Measurements from ENCODE around the gene TMEM204.

TMEM204 gene

GRCh38 chr16:1580256-1580655 lies 46.8 kb downstream of the TMEM204 start:
- H3K27ac ChIP-seq (ENCODE audit: insufficient read depth in 1 of 2, low read depth in 1 of 2, low read length in 2 of 2, poor library complexity in 1 of 2, severe bottlenecking in 2 of 2): no peak overlapping the region
- H3K27me3 ChIP-seq (replicated peaks in 2 of 5; ENCODE audit: control insufficient read depth in 4 of 5, insufficient read depth in 5 of 5, low read length in 4 of 5): no peaks in the 10 kb centered on the region
- peaks cover 0 to 2% (median 0%) of the 10 kb centered on the region in 4 experiments for H3K4me1 ChIP-seq (ENCODE audit: control extremely low read depth in 1 of 4, control insufficient read depth in 4 of 4, insufficient read depth in 4 of 4, low read length in 3 of 4)
- POLR2A ChIA-PET: no interaction called here
- H3K36me3 ChIP-seq (ENCODE audit: control insufficient read depth in 4 of 4, insufficient read depth in 4 of 4, low read length in 3 of 4): peaks cover 0 to 47% (median 20%) of the 10 kb centered on the region in 4 experiments
- DNase-seq: no peak
- H3K4me3 ChIP-seq (ENCODE audit: control insufficient read depth in 1 of 7, extremely low read depth in 1 of 7, insufficient read depth in 4 of 7, low read depth in 2 of 7, low read length in 6 of 7): no peak overlapping the region
- CTCF ChIA-PET: no interaction called here
- no peaks in the 10 kb centered on the region for H3K9me3 ChIP-seq (ENCODE audit: control extremely low read depth in 1 of 5, control insufficient read depth in 4 of 5, insufficient read depth in 2 of 5, low read depth in 1 of 5, low read length in 4 of 5)
- WGBS (ENCODE audit: insufficient coverage): 96% methylated on average over 7 of the region's 12 CpGs

- ChIA-PET CTCF (no interaction called here), POLR2A (no interaction called here)
- DNase-seq: no peak
- Histone ChIP-seq H3K4me3 (ENCODE audit: control insufficient read depth in 1 of 7, extremely low read depth in 1 of 7, insufficient read depth in 4 of 7, low read depth in 2 of 7, low read length in 6 of 7) (no peak overlapping the region), H3K27me3 (replicated peaks in 2 of 5; ENCODE audit: control insufficient read depth in 4 of 5, insufficient read depth in 5 of 5, low read length in 4 of 5) (no peaks in the 10 kb centered on the region), H3K4me1 (ENCODE audit: control extremely low read depth in 1 of 4, control insufficient read depth in 4 of 4, insufficient read depth in 4 of 4, low read length in 3 of 4) (peaks cover 0 to 2% (median 0%) of the 10 kb centered on the region in 4 experiments), H3K27ac (ENCODE audit: insufficient read depth in 1 of 2, low read depth in 1 of 2, low read length in 2 of 2, poor library complexity in 1 of 2, severe bottlenecking in 2 of 2) (no peak overlapping the region), H3K36me3 (ENCODE audit: control insufficient read depth in 4 of 4, insufficient read depth in 4 of 4, low read length in 3 of 4) (peaks cover 0 to 48% (median 22%) of the 10 kb centered on the region in 4 experiments), H3K9me3 (ENCODE audit: control extremely low read depth in 1 of 5, control insufficient read depth in 4 of 5, insufficient read depth in 2 of 5, low read depth in 1 of 5, low read length in 4 of 5) (no peaks in the 10 kb centered on the region)
- WGBS (ENCODE audit: insufficient coverage): 100% methylated on average over 4 of the region's 6 CpGs
Observed at GRCh38 chr16:1580956-1581355, 47.5 kb downstream of the TMEM204 start.

GRCh38 chr16:1581804-1582203 lies 48.3 kb downstream of the TMEM204 start:
- H3K27ac ChIP-seq (ENCODE audit: insufficient read depth in 1 of 2, low read depth in 1 of 2, low read length in 2 of 2, poor library complexity in 1 of 2, severe bottlenecking in 2 of 2): no peak overlapping the region
- DNase-seq: no peak
- H3K4me1 ChIP-seq (ENCODE audit: control extremely low read depth in 1 of 4, control insufficient read depth in 4 of 4, insufficient read depth in 4 of 4, low read length in 3 of 4): peaks cover 0 to 2% (median 0%) of the 10 kb centered on the region in 4 experiments
- POLR2A ChIA-PET: no interaction called here
- 85% methylated on average over 7 of the region's 9 CpGs for WGBS (ENCODE audit: insufficient coverage)
- H3K9me3 ChIP-seq (ENCODE audit: control extremely low read depth in 1 of 5, control insufficient read depth in 4 of 5, insufficient read depth in 2 of 5, low read depth in 1 of 5, low read length in 4 of 5): no peaks in the 10 kb centered on the region
- no peaks in the 10 kb centered on the region for H3K27me3 ChIP-seq (replicated peaks in 2 of 5; ENCODE audit: control insufficient read depth in 4 of 5, insufficient read depth in 5 of 5, low read length in 4 of 5)
- H3K4me3 ChIP-seq (ENCODE audit: control insufficient read depth in 1 of 7, extremely low read depth in 1 of 7, insufficient read depth in 4 of 7, low read depth in 2 of 7, low read length in 6 of 7): no peak overlapping the region
- CTCF ChIA-PET: interaction anchor here (0.6 to 1.6 kb wide), 2 partner anchors 8 to 33 kb away, joined by 3 to 4 read pairs; no protein-coding TSS in a partner anchor
- H3K36me3 ChIP-seq (ENCODE audit: control insufficient read depth in 4 of 4, insufficient read depth in 4 of 4, low read length in 3 of 4): peaks cover under 1 to 57% (median 28%) of the 10 kb centered on the region in 4 experiments

GRCh38 chr16:1583180-1583579 lies 49.7 kb downstream of the TMEM204 start:
- H3K27me3 ChIP-seq (replicated peaks in 2 of 5; ENCODE audit: control insufficient read depth in 4 of 5, insufficient read depth in 5 of 5, low read length in 4 of 5): no peaks in the 10 kb centered on the region
- DNase-seq: no peak
- WGBS (ENCODE audit: insufficient coverage): 95% methylated on average over 10 of the region's 15 CpGs
- no peak overlapping the region for H3K27ac ChIP-seq (ENCODE audit: insufficient read depth in 1 of 2, low read depth in 1 of 2, low read length in 2 of 2, poor library complexity in 1 of 2, severe bottlenecking in 2 of 2)
- H3K36me3 ChIP-seq (ENCODE audit: control insufficient read depth in 4 of 4, insufficient read depth in 4 of 4, low read length in 3 of 4): peaks cover 2 to 58% (median 31%) of the 10 kb centered on the region in 4 experiments
- H3K9me3 ChIP-seq (ENCODE audit: control extremely low read depth in 1 of 5, control insufficient read depth in 4 of 5, insufficient read depth in 2 of 5, low read depth in 1 of 5, low read length in 4 of 5): no peaks in the 10 kb centered on the region
- no peak overlapping the region for H3K4me3 ChIP-seq (ENCODE audit: control insufficient read depth in 1 of 7, extremely low read depth in 1 of 7, insufficient read depth in 4 of 7, low read depth in 2 of 7, low read length in 6 of 7)
- ChIA-PET POLR2A (no interaction called here), CTCF (interaction anchor here (1.6 kb wide), 1 partner anchor 10 kb away, joined by 4 read pairs; no protein-coding TSS in a partner anchor)
- H3K4me1 ChIP-seq (ENCODE audit: control extremely low read depth in 1 of 4, control insufficient read depth in 4 of 4, insufficient read depth in 4 of 4, low read length in 3 of 4): peaks cover 0 to 2% (median 0%) of the 10 kb centered on the region in 4 experiments

GRCh38 chr16:1584926-1585484 lies 51.5 kb downstream of the TMEM204 start:
- WGBS (ENCODE audit: insufficient coverage): 85% methylated on average over 3 of the region's 8 CpGs
- Histone ChIP-seq H3K36me3 (ENCODE audit: control insufficient read depth in 4 of 4, insufficient read depth in 4 of 4, low read length in 3 of 4) (peaks cover 2 to 61% (median 39%) of the 10 kb centered on the region in 4 experiments), H3K4me3 (ENCODE audit: control insufficient read depth in 1 of 7, extremely low read depth in 1 of 7, insufficient read depth in 4 of 7, low read depth in 2 of 7, low read length in 6 of 7) (no peak overlapping the region), H3K27ac (ENCODE audit: insufficient read depth in 1 of 2, low read depth in 1 of 2, low read length in 2 of 2, poor library complexity in 1 of 2, severe bottlenecking in 2 of 2) (no peak overlapping the region), H3K4me1 (ENCODE audit: control extremely low read depth in 1 of 4, control insufficient read depth in 4 of 4, insufficient read depth in 4 of 4, low read length in 3 of 4) (no peaks in the 10 kb centered on the region), H3K27me3 (replicated peaks in 2 of 5; ENCODE audit: control insufficient read depth in 4 of 5, insufficient read depth in 5 of 5, low read length in 4 of 5) (no peaks in the 10 kb centered on the region), H3K9me3 (ENCODE audit: control extremely low read depth in 1 of 5, control insufficient read depth in 4 of 5, insufficient read depth in 2 of 5, low read depth in 1 of 5, low read length in 4 of 5) (no peaks in the 10 kb centered on the region)
- POLR2A ChIA-PET: no interaction called here
- CTCF ChIA-PET: no interaction called here
- no peak for DNase-seq

GRCh38 chr16:1590366-1590765 lies 56.9 kb downstream of the TMEM204 start:
- no peak for DNase-seq
- no peaks in the 10 kb centered on the region for H3K27me3 ChIP-seq (replicated peaks in 2 of 5; ENCODE audit: control insufficient read depth in 4 of 5, insufficient read depth in 5 of 5, low read length in 4 of 5)
- CTCF ChIA-PET: no interaction called here
- POLR2A ChIA-PET: no interaction called here
- no peaks in the 10 kb centered on the region for H3K9me3 ChIP-seq (ENCODE audit: control extremely low read depth in 1 of 5, control insufficient read depth in 4 of 5, insufficient read depth in 2 of 5, low read depth in 1 of 5, low read length in 4 of 5)
- H3K27ac ChIP-seq (ENCODE audit: insufficient read depth in 1 of 2, low read depth in 1 of 2, low read length in 2 of 2, poor library complexity in 1 of 2, severe bottlenecking in 2 of 2): no peak overlapping the region
- 86% methylated on average over 1 of the region's 6 CpGs for WGBS (ENCODE audit: insufficient coverage)
- no peak overlapping the region for H3K4me3 ChIP-seq (ENCODE audit: control insufficient read depth in 1 of 7, extremely low read depth in 1 of 7, insufficient read depth in 4 of 7, low read depth in 2 of 7, low read length in 6 of 7)
- peaks cover 2 to 43% (median 28%) of the 10 kb centered on the region in 4 experiments for H3K36me3 ChIP-seq (ENCODE audit: control insufficient read depth in 4 of 4, insufficient read depth in 4 of 4, low read length in 3 of 4)
- H3K4me1 ChIP-seq (ENCODE audit: control extremely low read depth in 1 of 4, control insufficient read depth in 4 of 4, insufficient read depth in 4 of 4, low read length in 3 of 4): no peaks in the 10 kb centered on the region

GRCh38 chr16:1590930-1591705 lies 57.7 kb downstream of the TMEM204 start:
- DNase-seq: no peak
- 97% methylated on average over 23 of the region's 23 CpGs for WGBS (ENCODE audit: insufficient coverage)
- H3K27ac ChIP-seq (ENCODE audit: insufficient read depth in 1 of 2, low read depth in 1 of 2, low read length in 2 of 2, poor library complexity in 1 of 2, severe bottlenecking in 2 of 2): no peak overlapping the region
- POLR2A ChIA-PET: no interaction called here
- CTCF ChIA-PET: no interaction called here
- no peak overlapping the region for H3K4me3 ChIP-seq (ENCODE audit: control insufficient read depth in 1 of 7, extremely low read depth in 1 of 7, insufficient read depth in 4 of 7, low read depth in 2 of 7, low read length in 6 of 7)
- H3K4me1 ChIP-seq (ENCODE audit: control extremely low read depth in 1 of 4, control insufficient read depth in 4 of 4, insufficient read depth in 4 of 4, low read length in 3 of 4): no peaks in the 10 kb centered on the region
- H3K27me3 ChIP-seq (replicated peaks in 2 of 5; ENCODE audit: control insufficient read depth in 4 of 5, insufficient read depth in 5 of 5, low read length in 4 of 5): no peaks in the 10 kb centered on the region
- H3K9me3 ChIP-seq (ENCODE audit: control extremely low read depth in 1 of 5, control insufficient read depth in 4 of 5, insufficient read depth in 2 of 5, low read depth in 1 of 5, low read length in 4 of 5): no peaks in the 10 kb centered on the region
- H3K36me3 ChIP-seq (ENCODE audit: control insufficient read depth in 4 of 4, insufficient read depth in 4 of 4, low read length in 3 of 4): peaks cover 2 to 39% (median 25%) of the 10 kb centered on the region in 4 experiments

All from common myeloid progenitor, CD34-positive (primary cell).